Activated CD4-positive, CD25-positive, alpha-beta regulatory T cell (primary cell): ENCODE data around the gene OR2AG1.
"Not testable (repeated sequence)": the region's sequence is repeated elsewhere in the genome, so short reads cannot be mapped to it uniquely, and the experiment has no call there.

Experiments used
- DNase-seq, 4 experiments: peaks; one replicate each; lab custom pipeline; 2025; lab: John Stamatoyannopoulos, UW

Gene OR2AG1

DNA sequence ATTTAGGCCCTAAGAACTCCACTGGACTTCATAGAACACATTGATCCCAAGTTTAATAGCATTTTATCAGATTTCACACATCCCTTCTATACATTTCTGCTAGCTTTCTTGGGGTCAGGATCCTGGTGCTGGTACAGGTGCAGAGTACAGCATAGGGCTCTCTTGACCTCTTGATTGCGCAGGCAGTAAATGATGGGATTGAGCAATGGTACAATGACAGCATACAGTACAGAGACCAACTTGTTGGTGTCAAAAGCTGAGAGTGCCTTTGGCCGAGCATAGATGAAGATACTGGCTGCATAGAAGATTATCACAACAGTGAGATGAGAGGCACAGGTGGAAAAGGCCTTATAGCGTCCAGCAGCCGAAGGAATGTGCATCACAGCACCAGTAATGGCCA, 11.8 kb downstream of the OR2AG1 start:
- no peak for DNase-seq

DNA sequence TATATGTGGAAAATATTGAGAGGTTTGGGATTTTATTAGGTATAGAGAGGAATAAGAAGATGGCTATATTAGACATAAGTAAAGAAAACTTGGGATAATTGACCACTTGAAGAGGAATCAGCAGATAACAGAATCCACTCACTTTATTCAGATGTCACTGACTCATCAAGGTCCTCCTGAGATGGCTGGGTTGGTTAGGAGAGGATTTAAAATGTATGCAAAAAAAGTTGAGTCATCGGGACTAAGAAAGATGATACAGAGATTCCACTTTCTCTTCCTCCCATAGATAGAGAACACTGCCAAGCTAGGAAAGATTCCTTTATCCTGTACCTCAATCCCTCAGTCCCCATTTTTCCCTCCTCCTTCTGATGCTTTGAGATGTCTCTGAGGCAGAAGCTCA, 16.6 kb downstream of the OR2AG1 start, which contains the start of gene OR6A2:
Gene OR6A2, minus strand, starts transcription at position 288 of the 400 bp plus-strand sequence. CDS start 3,981 bp downstream, outside the sequence.
- no peak for DNase-seq

- not testable (repeated sequence) for DNase-seq
Measured at GRCh38 chr11:6801075-6801474, 18.3 kb downstream of the OR2AG1 start.

- DNase-seq, result no peak
Measured at GRCh38 chr11:6812390-6813005, 29.7 kb downstream of the OR2AG1 start.

DNA sequence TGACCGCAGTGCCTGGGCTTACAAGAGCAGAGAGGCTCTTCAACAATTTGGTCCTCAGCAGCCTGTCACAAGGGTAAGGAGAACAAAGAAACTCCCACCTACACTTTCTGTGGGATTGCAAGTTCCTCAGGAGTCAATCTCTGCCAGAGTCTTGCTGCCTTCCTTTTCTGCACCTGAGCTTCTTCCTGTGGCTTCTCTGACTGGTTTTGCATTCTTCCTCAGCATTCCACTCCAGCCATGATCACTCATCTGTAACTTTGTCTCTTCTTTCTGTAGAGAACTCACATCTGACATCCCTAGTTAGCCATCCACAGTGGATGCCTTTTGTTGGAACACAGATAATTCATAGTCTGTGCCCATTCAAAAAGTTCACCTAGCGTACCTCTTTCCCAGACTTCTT, 30.8 kb downstream of the OR2AG1 start:
- no peak for DNase-seq

DNA sequence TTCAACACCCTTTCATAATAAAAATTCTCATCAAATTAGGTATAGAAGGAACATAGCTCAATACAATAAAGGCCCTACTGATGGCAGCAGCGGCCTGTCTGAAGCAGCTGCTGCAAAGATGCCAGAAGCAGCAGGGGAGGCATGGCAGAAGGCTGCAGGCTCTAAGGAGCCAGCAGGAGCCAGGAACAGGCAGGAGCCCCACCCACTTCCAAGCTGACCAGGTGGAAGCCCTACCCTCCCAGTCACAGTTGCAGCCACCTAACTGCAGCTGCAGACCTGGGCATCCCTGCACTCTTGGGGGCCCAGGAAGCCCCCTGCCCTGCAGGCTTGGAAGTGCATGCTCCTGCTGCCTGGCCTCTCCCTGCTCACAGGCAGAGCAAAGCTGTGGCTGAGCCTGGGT, 34.9 kb downstream of the OR2AG1 start:
- DNase-seq, result no peak

GRCh38 chr11:6818967-6819366, 36.1 kb downstream of the OR2AG1 start:
- DNase-seq, result no peak

DNA sequence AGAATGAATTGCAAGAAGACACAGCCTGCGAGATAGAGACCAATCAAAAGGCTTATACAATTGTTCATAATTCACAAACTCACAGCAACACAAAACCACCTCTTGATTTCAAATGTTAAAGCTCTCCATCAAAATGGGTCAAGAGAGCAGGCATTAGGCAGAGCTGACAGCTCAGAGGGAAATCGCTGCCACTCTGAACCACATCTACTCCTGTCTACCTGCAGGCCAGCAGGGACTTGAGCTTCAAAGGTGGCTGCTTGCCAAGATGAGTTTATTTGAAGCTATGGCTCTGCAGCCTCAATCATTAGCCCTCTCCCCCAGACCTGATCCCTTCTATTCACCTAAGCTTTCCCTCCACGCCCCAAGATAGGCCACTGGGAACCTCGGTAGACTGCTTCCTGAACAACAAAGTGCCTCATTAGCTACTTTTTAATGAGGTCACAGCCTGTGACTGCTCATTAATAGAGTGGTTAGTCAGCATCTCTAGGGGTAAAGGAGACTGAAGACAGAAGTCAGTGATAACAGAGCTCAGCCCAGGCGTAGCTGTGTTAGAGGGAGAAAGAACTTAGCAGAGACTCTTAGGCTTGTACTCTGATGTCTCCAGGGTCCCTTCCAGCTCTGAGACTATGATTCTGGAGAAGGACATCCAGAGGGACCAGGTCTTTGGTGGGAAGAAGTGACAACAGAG, 41.5 kb downstream of the OR2AG1 start:
- DNase-seq, result no peak

DNA sequence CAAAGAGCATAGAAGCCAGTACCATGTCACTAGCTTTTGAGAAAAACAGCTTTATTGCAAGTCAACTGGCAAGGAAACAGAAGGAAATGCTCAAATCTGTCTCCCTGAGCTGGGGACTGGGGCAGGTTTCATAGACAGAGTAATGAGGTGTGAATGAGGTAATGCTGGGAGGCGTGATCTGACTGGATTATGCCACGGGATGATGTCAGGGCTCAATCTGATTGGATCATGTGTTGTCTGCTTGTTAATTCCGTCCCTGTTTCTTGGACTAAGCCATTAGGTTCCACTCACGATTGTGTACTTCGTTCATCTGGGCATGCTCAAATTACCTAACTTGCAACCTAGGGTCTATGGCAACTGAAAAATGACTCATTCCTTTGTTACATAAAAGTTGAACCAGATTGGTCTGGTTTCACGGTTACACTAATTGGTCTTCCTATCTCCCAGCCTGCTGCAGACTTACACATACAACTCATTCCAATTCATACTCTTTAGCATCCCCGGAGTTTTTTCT, 42.5 kb downstream of the OR2AG1 start:
- no peak for DNase-seq

- DNase-seq, result no peak
Measured at GRCh38 chr11:6828103-6828502, 45.3 kb downstream of the OR2AG1 start.

- DNase-seq, result no peak
Measured at GRCh38 chr11:6833356-6833755, 50.5 kb downstream of the OR2AG1 start.

- DNase-seq, result no peak
Measured at GRCh38 chr11:6834021-6834420, 51.2 kb downstream of the OR2AG1 start.
